H1 (cell line): ENCODE data around the gene RBBP9. TPM values are rescaled to one million over a fixed set of nuclear protein-coding genes. Genes with fewer than 3 reads are reported as not detected.

Experiments used
- CTCF ChIA-PET: fragments of 300-600 bp; sonication (Branson Sonifier 250); formaldehyde crosslinking; loops from one replicate; lab custom pipeline; 2021; ENCODE audit not compliant: partially characterized antibody; lab: Charles Lee
- POLR2A ChIA-PET: fragments of 300-600 bp; sonication (Branson Sonifier 250); formaldehyde crosslinking; loops from one replicate; lab custom pipeline; 2021; ENCODE audit warnings: inconsistent platforms; ENCODE audit not compliant: partially characterized antibody; lab: Charles Lee
- DNase-seq, 2 experiments: peaks; one replicate each; pipeline versions ENCODE4 v3.0.0 to v3.0.0-alpha.2; 2010 to 2022; ENCODE audit warnings: low spot score in 2 of 2, low read depth in 1 of 2, mixed read lengths in 1 of 2
- FAIRE-seq: peaks from 2 replicates; lab custom pipeline; 2011; peaks lifted over from hg19 to GRCh38; lab: Jason Lieb, UNC
- H2AFZ ChIP-seq: 2 replicates; pipeline ENCODE4 v1.8.1; 2012; ENCODE audit warnings: low read length, inconsistent platforms
- H2AK5ac ChIP-seq: 2 replicates; pipeline ENCODE4 v1.6.1; 2013; ENCODE audit warnings: low read depth, low read length
- H2BK120ac ChIP-seq: replicated peaks from 2 replicates; pipeline ENCODE3; 2013; ENCODE audit warnings: low read depth, low read length, inconsistent platforms
- H2BK12ac ChIP-seq: 2 replicates; pipeline ENCODE4 v1.6.1; 2013; ENCODE audit warnings: low read depth, low read length
- H2BK15ac ChIP-seq: 2 replicates; pipeline ENCODE4 v1.6.1; 2013; ENCODE audit warnings: low read length
- H2BK20ac ChIP-seq: 2 replicates; pipeline ENCODE4 v1.6.1; 2013; ENCODE audit warnings: low read length
- H2BK5ac ChIP-seq: 2 replicates; pipeline ENCODE4 v1.6.1; 2013; ENCODE audit warnings: low read depth, low read length
- H3K14ac ChIP-seq: 2 replicates; pipeline ENCODE4 v1.6.1; 2013; ENCODE audit warnings: inconsistent platforms; ENCODE audit not compliant: insufficient read length
- H3K18ac ChIP-seq: 2 replicates; pipeline ENCODE4 v1.6.1; 2013; ENCODE audit warnings: low read length; ENCODE audit errors: extremely low read depth
- H3K23ac ChIP-seq: 2 replicates; pipeline ENCODE4 v1.6.1; 2013; ENCODE audit warnings: inconsistent platforms; ENCODE audit not compliant: insufficient read length
- H3K23me2 ChIP-seq: 2 replicates; pipeline ENCODE4 v1.6.1; 2013; ENCODE audit warnings: low read depth, low read length
- H3K27ac ChIP-seq: 2 replicates; pipeline ENCODE4 v1.6.1; 2011; ENCODE audit warnings: low read depth, low read length, inconsistent platforms
- H3K27me3 ChIP-seq, 4 experiments: replicated peaks in 1 of 4; 1 replicate in 1 of 4; 2 replicates in 3 of 4; pipeline versions ENCODE4 v1.6.1 to v1.8.1; 2011 to 2013; ENCODE audit warnings: low read length in 3 of 4, mild to moderate bottlenecking in 3 of 4, inconsistent platforms in 2 of 4, mixed read lengths in 2 of 4, moderate library complexity in 1 of 4; ENCODE audit not compliant: control insufficient read depth in 3 of 4, insufficient read depth in 3 of 4; ENCODE audit errors: extremely low read depth in 1 of 4
- H3K36me3 ChIP-seq, 4 experiments: 2 replicates each; pipeline versions ENCODE4 v1.6.1 to v1.8.1; 2011 to 2013; ENCODE audit warnings: mild to moderate bottlenecking in 4 of 4, low read length in 3 of 4, moderate library complexity in 2 of 4, control low read depth in 1 of 4, inconsistent platforms in 1 of 4; ENCODE audit not compliant: insufficient read depth in 4 of 4, control insufficient read depth in 2 of 4
- H3K4ac ChIP-seq: replicated peaks from 2 replicates; pipeline ENCODE3; 2013; ENCODE audit warnings: low read length, low read depth, mixed read lengths, inconsistent platforms; ENCODE audit not compliant: insufficient read length
- H3K4me1 ChIP-seq, 4 experiments: replicated peaks in 1 of 4; 1 replicate in 1 of 4; 2 replicates in 3 of 4; pipeline versions ENCODE4 v1.6.1 to v1.8.1; 2011 to 2013; ENCODE audit warnings: low read length in 3 of 4, inconsistent platforms in 2 of 4, mixed read lengths in 1 of 4; ENCODE audit not compliant: insufficient read depth in 4 of 4, control insufficient read depth in 3 of 4
- H3K4me2 ChIP-seq, 2 experiments: 2 replicates each; pipeline versions ENCODE4 v1.6.1 to v1.8.1; 2011 to 2013; ENCODE audit warnings: low read depth in 2 of 2, low read length in 2 of 2, control low read depth in 1 of 2, inconsistent platforms in 1 of 2, mild to moderate bottlenecking in 1 of 2; ENCODE audit not compliant: insufficient read depth in 1 of 2
- H3K4me3 ChIP-seq, 4 experiments: fragments of 200-600, 300-600 bp in 1 of 4; sonication (generic), shearing (Covaris generic), sonication (Bioruptor Twin) in 1 of 4; 2 replicates each; pipeline versions ENCODE4 v1.5.1 to v1.8.1; 2011 to 2016; ENCODE audit warnings: low read length in 4 of 4, low read depth in 3 of 4, control low read depth in 2 of 4, inconsistent platforms in 2 of 4, mild to moderate bottlenecking in 2 of 4, mixed read lengths in 1 of 4, moderate library complexity in 1 of 4; ENCODE audit not compliant: insufficient read depth in 2 of 4; ENCODE audit errors: extremely low read depth in 1 of 4
- H3K56ac ChIP-seq: replicated peaks from 2 replicates; pipeline ENCODE3; 2013; ENCODE audit warnings: low read depth, mild to moderate bottlenecking, mixed read lengths, low read length, inconsistent platforms; ENCODE audit not compliant: insufficient read length
- H3K79me1 ChIP-seq: 2 replicates; pipeline ENCODE4 v1.6.1; 2013; ENCODE audit warnings: low read depth, low read length, control low read depth
- H3K79me2 ChIP-seq, 2 experiments: 2 replicates each; pipeline versions ENCODE4 v1.6.1 to v1.8.1; 2012 to 2013; ENCODE audit warnings: low read length in 2 of 2, mild to moderate bottlenecking in 2 of 2, inconsistent platforms in 1 of 2; ENCODE audit not compliant: insufficient read depth in 2 of 2, control insufficient read depth in 1 of 2
- H3K9ac ChIP-seq, 4 experiments: replicated peaks in 1 of 4; 1 replicate in 1 of 4; 2 replicates in 3 of 4; pipeline versions ENCODE4 v1.6.1 to v1.8.1; 2011 to 2013; ENCODE audit warnings: low read depth in 3 of 4, low read length in 3 of 4, control low read depth in 2 of 4, mild to moderate bottlenecking in 2 of 4, moderate library complexity in 2 of 4, inconsistent platforms in 1 of 4; ENCODE audit errors: extremely low read depth in 1 of 4
- H3K9me3 ChIP-seq, 2 experiments: 2 replicates each; pipeline versions ENCODE4 v1.6.1 to v1.8.1; 2012 to 2013; ENCODE audit warnings: mild to moderate bottlenecking in 2 of 2, moderate library complexity in 2 of 2, control low read depth in 1 of 2, inconsistent platforms in 1 of 2, low read depth in 1 of 2, low read length in 1 of 2, mixed read lengths in 1 of 2; ENCODE audit not compliant: insufficient read depth in 2 of 2
- H4K20me1 ChIP-seq, 2 experiments: replicated peaks in 1 of 2; 2 replicates each; pipeline versions ENCODE3 to v1.8.1; 2011 to 2013; ENCODE audit warnings: inconsistent platforms in 2 of 2, low read length in 2 of 2, mild to moderate bottlenecking in 1 of 2; ENCODE audit not compliant: insufficient read depth in 2 of 2, control insufficient read depth in 1 of 2
- H4K5ac ChIP-seq: 2 replicates; pipeline ENCODE4 v1.6.1; 2013; ENCODE audit warnings: low read length, low read depth, mixed read lengths, inconsistent platforms; ENCODE audit not compliant: insufficient read length
- H4K8ac ChIP-seq: 2 replicates; pipeline ENCODE4 v1.8.0; 2013; ENCODE audit warnings: mild to moderate bottlenecking, moderate library complexity, low read length, inconsistent platforms; ENCODE audit not compliant: insufficient read depth; ENCODE audit errors: extremely low read depth
- H4K91ac ChIP-seq: replicated peaks from 2 replicates; pipeline ENCODE3; 2013; ENCODE audit warnings: low read length, mixed read lengths, inconsistent platforms; ENCODE audit not compliant: insufficient read length
- ATF2 ChIP-seq: IDR thresholded peaks from 2 replicates; pipeline ENCODE4 v1.6.1; 2012; ENCODE audit warnings: low read length, inconsistent platforms
- BRCA1 ChIP-seq: IDR thresholded peaks from 2 replicates; pipeline ENCODE4 v1.6.1; 2012; ENCODE audit warnings: low read depth, low read length, improper control_type of control experiment
- NRF1 ChIP-seq: IDR thresholded peaks from 2 replicates; pipeline ENCODE4 v1.6.1; 2011; ENCODE audit warnings: mild to moderate bottlenecking, low read depth, low read length, improper control_type of control experiment
- POLR2A ChIP-seq, 2 experiments: IDR thresholded peaks; 1 replicate in 1 of 2; 2 replicates in 1 of 2; pipeline ENCODE4 v1.6.1; 2011; ENCODE audit warnings: low read depth in 2 of 2, low read length in 2 of 2, mild to moderate bottlenecking in 2 of 2; ENCODE audit errors: control extremely low read depth in 1 of 2
- WGBS, 2 experiments: shearing (Covaris generic) in 1 of 2; methylation state at CpG; one replicate each; pipeline versions ENCODE4 v1.1.6 to v1.1.7; 2013 to 2015; ENCODE audit warnings: low lambda C conversion rate in 2 of 2, mixed read lengths in 2 of 2, inconsistent platforms in 1 of 2, low coverage in 1 of 2, missing lambda C conversion rate in 1 of 2; ENCODE audit not compliant: insufficient replicate concordance in 2 of 2, insufficient coverage in 1 of 2, insufficient read length in 1 of 2; ENCODE audit errors: extremely low coverage in 1 of 2, missing lambda C conversion rate in 1 of 2; 5-methylcytosine and 5-hydroxymethylcytosine counted together
- polyA plus RNA-seq, 7 experiments: library from polyadenylated mRNA; depleted of rRNA in 3 of 7; stranded (reverse) in 5 of 7; unstranded in 2 of 7; fragments of >200 nt in 5 of 7; fragments of 200-250 nt in 2 of 7; gene quantifications; 1 replicate in 5 of 7; 2 replicates in 1 of 7; 4 replicates in 1 of 7; pipeline versions ENCODE4 v1.2.1 to v1.2.3, GENCODE V29; 2011 to 2013; ENCODE audit warnings: missing spikeins in 2 of 7, mixed read lengths in 2 of 7
- total RNA-seq: library from RNA; stranded (reverse); fragmentation: NEBNext Ultra II Directional; extraction: Animal tissue kit (Norgen Biotek cat#: 25700); gene quantifications from 2 replicates; pipeline ENCODE4 v1.2.1, GENCODE V29; 2021

Gene RBBP9
- total and polyA plus RNA-seq, 2 of the 8 experiments (the other 6 are each of a cell fraction or from before 2014, with no cell fraction given): 9.5 to 13.5 TPM

GRCh38 chr20:18533978-18534644 lies 37.1 kb upstream of the RBBP9 start:
- 82% methylated on average over 6 of the region's 6 CpGs; no CpG with 5 or more reads in 1 of the 2 experiments for WGBS, 2 experiments
- Histone ChIP-seq H3K4me1 (no peaks in the 10 kb centered on the region), H3K56ac (no peak overlapping the region), H3K14ac (no peak overlapping the region), H4K8ac (no peak overlapping the region), H3K27ac (no peak overlapping the region), H2BK20ac (no peak overlapping the region), H3K23ac (no peak overlapping the region), H3K79me1 (no peaks in the 10 kb centered on the region; the same call in none of the 2 replicates), H4K5ac (no peak overlapping the region), H2AFZ (no peak overlapping the region), H3K4ac (no peak overlapping the region), H2BK120ac (no peak overlapping the region), H3K79me2 (no peaks in the 10 kb centered on the region), H3K4me2 (no peak overlapping the region), H4K20me1 (peaks cover 2% of the 10 kb centered on the region in 2 experiments), H3K9me3 (no peaks in the 10 kb centered on the region), H4K91ac (no peak overlapping the region), H3K23me2 (no peaks in the 10 kb centered on the region), H2BK5ac (no peak overlapping the region), H2BK15ac (no peak overlapping the region), H3K27me3 (no peaks in the 10 kb centered on the region), H2AK5ac (no peak overlapping the region), H3K9ac (no peak overlapping the region), H3K18ac (no peak overlapping the region), H2BK12ac (no peak overlapping the region), H3K36me3 (peaks cover 16 to 58% (median 47%) of the 10 kb centered on the region in 4 experiments), H3K4me3 (no peak overlapping the region)
- no peak for DNase-seq
- FAIRE-seq: no peak
- TF ChIP-seq ATF2: no peak
- TF ChIP-seq BRCA1: no peak
- no peak for TF ChIP-seq NRF1
- TF ChIP-seq POLR2A (IDR thresholded peaks at IDR 0.05; ENCODE audit: control extremely low read depth in 1 of 2, low read depth in 2 of 2, low read length in 2 of 2): no peak
- POLR2A ChIA-PET: no interaction called here
- CTCF ChIA-PET: no interaction called here
